HEK293T (cell line): ENCODE data around the gene GRIN3B.

ENCODE experiments used
- CTCF ChIA-PET: fragments of 350-600 bp; formaldehyde crosslinking; extraction: SDS; loops from one replicate; lab custom pipeline; 2021; ENCODE audit warnings: antibody characterized with exemption, inconsistent platforms; lab: Yijun Ruan, JAX
- POLR2A ChIA-PET: fragments of 350-600 bp; formaldehyde crosslinking; extraction: SDS; loops from one replicate; lab custom pipeline; 2020; ENCODE audit warnings: antibody characterized with exemption, inconsistent platforms; lab: Yijun Ruan, JAX
- DNase-seq: peaks from one replicate; pipeline ENCODE4 v3.0.0; 2012; ENCODE audit warnings: mixed read lengths; ENCODE audit errors: extremely low spot score
- ARNT ChIP-seq: fragments of 450-650 bp; IDR thresholded peaks from 2 replicates; pipeline ENCODE4 v1.6.1; 2017; ENCODE audit warnings: mild to moderate bottlenecking
- BHLHE40 ChIP-seq: fragments of 450-650 bp; IDR thresholded peaks from 2 replicates; pipeline ENCODE4 v1.6.1; 2016; ENCODE audit warnings: mild to moderate bottlenecking, moderate library complexity, borderline replicate concordance
- CTBP1 ChIP-seq: fragments of 450-650 bp; IDR thresholded peaks from 2 replicates; pipeline ENCODE4 v1.6.1; 2016; ENCODE audit warnings: borderline replicate concordance
- ELF4 ChIP-seq: fragments of 450-650 bp; IDR thresholded peaks from 2 replicates; pipeline ENCODE4 v1.6.1; 2017; ENCODE audit warnings: antibody characterized with exemption
- FOXA1 ChIP-seq: fragments of 450-650 bp; IDR thresholded peaks from 2 replicates; pipeline ENCODE4 v1.6.1; 2016; ENCODE audit warnings: mild to moderate bottlenecking
- FOXK2 ChIP-seq: fragments of 450-650 bp; IDR thresholded peaks from 2 replicates; pipeline ENCODE4 v1.6.1; 2016; ENCODE audit warnings: mild to moderate bottlenecking
- FOXM1 ChIP-seq: fragments of 450-650 bp; IDR thresholded peaks from 2 replicates; pipeline ENCODE4 v1.6.1; 2017; ENCODE audit warnings: mild to moderate bottlenecking, borderline replicate concordance
- HDGF ChIP-seq: fragments of 450-650 bp; IDR thresholded peaks from 2 replicates; pipeline ENCODE4 v1.6.1; 2017; ENCODE audit warnings: antibody characterized with exemption, borderline replicate concordance
- L3MBTL2 ChIP-seq: fragments of 450-650 bp; conservative IDR thresholded peaks from 2 replicates; pipeline ENCODE4 v1.6.1; 2016; ENCODE audit warnings: mild to moderate bottlenecking
- LEF1 ChIP-seq: fragments of 450-650 bp; IDR thresholded peaks from 2 replicates; pipeline ENCODE4 v1.6.1; 2017; ENCODE audit warnings: mild to moderate bottlenecking, borderline replicate concordance
- NFRKB ChIP-seq: fragments of 450-650 bp; IDR thresholded peaks from 2 replicates; pipeline ENCODE4 v1.6.1; 2016; ENCODE audit warnings: mild to moderate bottlenecking, moderate library complexity
- SP1 ChIP-seq: fragments of 450-650 bp; IDR thresholded peaks from 2 replicates; pipeline ENCODE4 v1.6.1; 2017
- SUZ12 ChIP-seq: fragments of 450-650 bp; IDR thresholded peaks from 2 replicates; pipeline ENCODE4 v1.6.1; 2016; ENCODE audit warnings: mild to moderate bottlenecking
- TARDBP ChIP-seq: fragments of 450-650 bp; IDR thresholded peaks from 2 replicates; pipeline ENCODE4 v1.6.1; 2016
- ZNF384 ChIP-seq: fragments of 450-650 bp; IDR thresholded peaks from 2 replicates; pipeline ENCODE4 v1.6.1; 2016
- TF ChIP-seq, protein P1 (sequence below): fragments of 450-650 bp; IDR thresholded peaks from 2 replicates; pipeline ENCODE4 v1.6.1; 2016

GRIN3B gene

DNA sequence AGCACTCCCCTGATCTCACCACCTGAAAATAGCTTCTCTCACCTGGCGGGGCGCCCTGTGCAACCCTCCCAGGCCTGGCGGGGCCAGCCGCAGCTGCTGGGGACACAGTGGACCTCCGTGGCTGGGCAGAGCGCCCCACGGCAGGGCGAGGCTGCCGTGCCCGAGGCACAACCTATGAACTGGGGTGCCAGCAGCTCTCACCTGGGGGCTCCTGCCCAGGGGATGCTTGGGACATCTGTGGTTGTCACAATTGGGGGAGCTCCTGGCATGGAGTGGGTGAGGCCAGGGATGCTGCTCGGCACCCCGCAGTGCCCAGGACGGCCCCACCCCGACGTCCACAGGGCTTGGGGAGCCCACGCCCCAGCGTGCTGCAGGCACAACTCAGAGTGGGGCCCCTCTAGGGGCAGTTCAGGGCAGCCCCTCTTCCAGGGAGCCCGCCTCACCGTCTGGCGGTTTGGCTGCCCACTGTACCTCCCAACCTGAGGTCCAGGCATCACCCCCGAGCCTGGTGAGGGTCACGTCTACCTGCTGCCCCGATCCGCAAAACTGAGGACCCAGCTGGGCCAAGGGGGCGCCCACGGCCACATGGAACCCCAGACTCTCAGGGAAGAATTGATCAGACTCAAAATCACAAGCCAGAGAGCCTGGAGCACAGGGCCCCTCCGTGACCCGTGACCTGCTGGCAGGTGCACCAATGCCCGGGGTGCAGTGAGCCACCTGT, 15.0 kb downstream of the GRIN3B start:
- DNase-seq, result no peak
- no peak for TF ChIP-seq L3MBTL2
- TF ChIP-seq FOXK2, result no peak
- no peak for TF ChIP-seq BHLHE40
- ChIA-PET CTCF (no interaction called here), POLR2A (interaction anchor here (1.2 to 1.3 kb wide), 2 partner anchors 11 to 31 kb away, joined by 3 to 5 read pairs; partner anchors contain the start of gene CNN2)

DNA sequence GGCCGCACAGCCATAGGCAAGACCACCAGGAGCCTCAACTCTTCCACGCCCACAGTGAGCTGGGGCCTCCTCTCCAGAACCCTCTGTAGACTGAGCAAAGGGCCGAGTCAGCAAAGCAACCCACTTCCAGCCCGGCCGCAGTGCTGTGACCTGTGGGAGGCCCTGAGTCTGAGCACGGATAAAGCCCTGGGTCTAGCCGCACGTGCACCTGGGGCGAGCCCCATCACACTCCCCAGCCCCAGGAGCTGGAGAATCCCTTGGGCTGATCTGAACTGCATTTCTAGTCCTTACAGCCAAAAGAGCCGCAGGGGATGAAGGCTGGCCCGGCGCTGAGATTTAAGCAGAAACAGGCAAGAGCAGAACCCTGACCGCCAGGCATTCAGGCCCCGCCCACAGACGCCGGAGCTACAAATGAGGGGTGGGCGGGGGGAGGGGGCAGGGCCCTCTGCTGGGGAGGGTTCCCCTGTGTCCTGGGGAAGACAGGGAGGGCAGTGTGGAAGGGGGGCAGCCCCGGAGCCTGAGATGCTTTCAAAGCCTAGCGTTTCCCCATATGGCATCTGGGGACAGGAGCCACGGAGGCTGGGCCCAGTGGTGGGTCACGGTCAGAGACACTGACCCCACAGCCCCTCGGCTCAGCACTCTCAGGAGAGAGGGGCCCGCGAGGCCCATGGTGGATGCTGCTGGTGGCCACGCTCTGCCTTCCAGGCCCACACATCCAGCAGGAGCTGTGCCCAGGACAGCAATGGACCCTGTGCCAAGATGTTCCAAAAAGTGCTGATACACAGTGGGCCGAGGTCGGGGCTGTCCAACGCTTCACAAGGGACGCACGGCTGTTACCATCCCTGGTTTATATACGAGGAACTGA, 15.8 kb downstream of the GRIN3B start:
- ChIA-PET CTCF (interaction anchor here (0.6 kb wide), 1 partner anchor 226 kb away, joined by 3 read pairs; no protein-coding TSS in a partner anchor), POLR2A (interaction anchor here (1.2 to 1.3 kb wide), 2 partner anchors 10 to 31 kb away, joined by 3 to 5 read pairs; partner anchors contain the start of gene CNN2)
- no peak for DNase-seq
- TF ChIP-seq NFRKB (no peak), HDGF (no peak), FOXA1 (no peak), LEF1 (no peak), TARDBP (no peak), ARNT (no peak), ZNF384 (no peak)
- TF ChIP-seq, protein P1, sequence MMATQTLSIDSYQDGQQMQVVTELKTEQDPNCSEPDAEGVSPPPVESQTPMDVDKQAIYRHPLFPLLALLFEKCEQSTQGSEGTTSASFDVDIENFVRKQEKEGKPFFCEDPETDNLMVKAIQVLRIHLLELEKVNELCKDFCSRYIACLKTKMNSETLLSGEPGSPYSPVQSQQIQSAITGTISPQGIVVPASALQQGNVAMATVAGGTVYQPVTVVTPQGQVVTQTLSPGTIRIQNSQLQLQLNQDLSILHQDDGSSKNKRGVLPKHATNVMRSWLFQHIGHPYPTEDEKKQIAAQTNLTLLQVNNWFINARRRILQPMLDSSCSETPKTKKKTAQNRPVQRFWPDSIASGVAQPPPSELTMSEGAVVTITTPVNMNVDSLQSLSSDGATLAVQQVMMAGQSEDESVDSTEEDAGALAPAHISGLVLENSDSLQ, result no peak

DNA sequence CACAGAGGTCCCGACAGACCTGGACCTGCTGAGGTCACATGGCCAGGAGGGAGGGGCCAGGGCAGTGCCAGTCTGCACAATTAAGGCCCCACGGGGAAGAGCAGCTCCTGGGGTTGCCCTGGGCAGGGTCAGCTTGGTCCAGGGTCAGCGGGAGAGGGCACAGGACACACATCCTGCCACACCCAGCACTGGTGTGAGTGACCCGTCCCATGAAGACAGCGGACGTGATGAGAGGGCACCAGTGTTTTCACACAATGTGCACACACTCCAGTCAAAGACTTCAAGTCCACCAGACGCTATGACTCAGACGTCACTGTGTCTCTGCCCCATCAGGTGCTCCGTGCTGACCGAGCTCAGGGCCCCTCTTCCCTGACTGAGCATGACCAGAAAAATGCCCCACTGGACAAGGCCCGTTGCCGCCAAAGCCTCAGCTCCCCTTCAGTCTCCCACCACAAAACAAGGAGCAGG, 16.5 kb downstream of the GRIN3B start:
- ChIA-PET POLR2A (interaction anchor here (1.3 kb wide), 1 partner anchor 10 kb away, joined by 3 read pairs; the partner anchor contains the start of gene CNN2), CTCF (interaction anchor here (0.6 kb wide), 1 partner anchor 227 kb away, joined by 3 read pairs; no protein-coding TSS in a partner anchor)
- DNase-seq, result no peak
- TF ChIP-seq ELF4 (no peak), HDGF (no peak), ZNF384 (no peak), L3MBTL2 (no peak), SUZ12 (no peak), SP1 (no peak), CTBP1 (no peak), BHLHE40 (no peak), NFRKB (no peak), FOXA1 (no peak), FOXM1 (no peak), FOXK2 (no peak), TARDBP (no peak)
- TF ChIP-seq, protein P1, result no peak

DNA sequence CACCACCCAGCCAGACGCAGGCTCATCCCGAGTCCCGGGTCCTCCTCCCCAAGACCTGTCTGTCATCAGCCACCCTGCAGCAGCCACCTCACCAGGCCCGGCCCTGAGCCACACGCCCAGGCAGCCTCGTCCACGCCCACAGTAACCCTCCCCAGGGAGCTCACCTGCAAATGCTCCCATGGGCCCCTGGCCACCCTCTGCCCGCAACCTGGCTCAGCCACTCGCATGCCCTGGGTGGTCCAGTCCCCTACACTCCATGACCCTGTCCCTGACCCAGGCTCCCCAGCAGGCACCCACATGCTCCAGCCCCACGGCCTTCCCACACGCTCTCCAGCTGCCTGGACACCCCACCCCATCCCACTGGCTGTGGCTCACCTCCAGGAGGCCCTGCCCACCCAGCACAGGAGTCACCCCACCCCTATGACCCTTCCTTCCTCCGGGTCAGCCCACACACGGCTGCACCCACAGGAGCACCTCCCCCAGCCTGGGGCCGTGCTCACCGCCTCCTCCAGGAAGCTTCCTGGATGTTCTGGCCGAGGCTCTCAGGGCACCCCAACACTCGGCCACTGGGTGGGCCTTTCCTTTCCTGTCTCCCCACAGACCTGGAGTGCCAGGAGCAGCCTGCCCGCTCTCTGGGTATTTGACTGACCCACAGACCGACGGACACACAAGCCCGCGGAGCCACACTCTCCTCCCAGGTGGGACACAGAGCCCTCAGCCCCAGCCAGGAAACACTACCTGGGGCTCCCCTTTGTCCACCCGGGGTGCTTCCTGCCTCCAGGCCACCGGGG, 17.1 kb downstream of the GRIN3B start:
- DNase-seq, result no peak
- TF ChIP-seq ZNF384, result no peak
- TF ChIP-seq FOXA1, result no peak
- no peak for TF ChIP-seq LEF1
- TF ChIP-seq, protein P1, result no peak
- TF ChIP-seq TARDBP, result no peak
- no peak for TF ChIP-seq SP1
- TF ChIP-seq ARNT, result no peak
- no peak for TF ChIP-seq HDGF
- TF ChIP-seq FOXM1, result no peak
- no peak for TF ChIP-seq FOXK2
- TF ChIP-seq BHLHE40, result no peak
- TF ChIP-seq CTBP1, result no peak
- TF ChIP-seq NFRKB, result no peak
- TF ChIP-seq ELF4, result no peak
- no peak for TF ChIP-seq L3MBTL2
- no peak for TF ChIP-seq SUZ12
- POLR2A ChIA-PET, result interaction anchor here (1.5 to 4.3 kb wide), 2 partner anchors 12 to 252 kb away, joined by 3 to 16 read pairs; partner anchors contain the start of gene CIRBP
- CTCF ChIA-PET, result no interaction called here

DNA sequence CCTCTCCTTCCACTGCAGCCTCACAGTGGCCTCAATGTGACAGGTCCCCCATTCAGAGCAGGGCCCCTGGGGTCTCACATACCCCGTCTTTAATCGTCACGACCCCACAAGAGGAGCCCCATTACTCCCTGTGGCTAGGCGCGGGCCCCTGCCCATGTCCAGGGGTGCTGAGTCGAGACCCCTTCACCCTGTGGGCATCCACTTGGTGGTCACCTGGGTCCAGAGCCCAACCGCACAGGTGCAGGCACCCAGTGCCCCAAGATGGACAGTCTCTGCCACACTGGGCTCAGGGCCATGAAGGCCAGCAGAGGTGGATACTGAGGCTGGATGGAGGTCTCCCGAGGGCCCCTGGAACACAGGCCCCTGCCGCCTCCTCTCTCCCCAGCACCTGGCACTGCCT, 17.7 kb downstream of the GRIN3B start:
- no peak for DNase-seq
- TF ChIP-seq ELF4 (no peak), FOXM1 (no peak), BHLHE40 (no peak), NFRKB (no peak), ZNF384 (no peak), FOXA1 (no peak), ARNT (no peak), CTBP1 (no peak), SP1 (no peak), FOXK2 (no peak), SUZ12 (no peak)
- TF ChIP-seq, protein P1, result no peak
- ChIA-PET POLR2A (interaction anchor here (1.5 to 4.3 kb wide), 2 partner anchors 11 to 251 kb away, joined by 3 to 16 read pairs; partner anchors contain the start of gene CIRBP), CTCF (no interaction called here)
